Calu3 (cell line): ENCODE results near the gene RTTN. TPM values are rescaled to one million over a fixed set of nuclear protein-coding genes. Genes with fewer than 3 reads are reported as not detected.
"Not testable (repeated sequence)": the region's sequence is repeated elsewhere in the genome, so short reads cannot be mapped to it uniquely, and the experiment has no call there.

ENCODE experiments used
- Bru-seq: library from RNA; stranded (reverse); fragments of 400-500 nt; gene quantifications from one replicate; lab custom pipeline; 2021; lab: Mats Ljungman, UMichigan
- BruChase-seq, 2 experiments: library from RNA; stranded (reverse); fragments of 400-500 nt; gene quantifications; one replicate each; lab custom pipeline; 2021; lab: Mats Ljungman, UMichigan
- BruUV-seq: library from RNA; stranded (reverse); fragments of 400-500 nt; replicated peaks from 2 replicates; lab custom pipeline; 2021; lab: Mats Ljungman, UMichigan
- CTCF ChIA-PET: fragments of 300-600 bp; sonication (Branson Sonifier 250); formaldehyde crosslinking; loops from one replicate; lab custom pipeline; 2022; ENCODE audit warnings: antibody characterized with exemption; lab: Charles Lee
- DNase-seq: peaks from one replicate; pipeline ENCODE4 v3.0.0; 2022
- H3K27ac Mint-ChIP-seq: one replicate; pipeline ENCODE4 v1.8.0; 2022; ENCODE audit warnings: mixed read lengths; ENCODE audit not compliant: unreplicated experiment
- H3K27me3 Mint-ChIP-seq: one replicate; pipeline ENCODE4 v1.8.0; 2022; ENCODE audit warnings: mixed read lengths; ENCODE audit not compliant: unreplicated experiment
- H3K36me3 Mint-ChIP-seq: one replicate; pipeline ENCODE4 v1.8.0; 2022; ENCODE audit warnings: mild to moderate bottlenecking, moderate library complexity, mixed read lengths; ENCODE audit not compliant: insufficient read depth, unreplicated experiment
- H3K4me1 Mint-ChIP-seq: one replicate; pipeline ENCODE4 v1.8.0; 2022; ENCODE audit warnings: mild to moderate bottlenecking, low read depth, mixed read lengths; ENCODE audit not compliant: unreplicated experiment
- H3K4me3 Mint-ChIP-seq: one replicate; pipeline ENCODE4 v1.8.0; 2022; ENCODE audit warnings: mild to moderate bottlenecking, low read depth, moderate library complexity, mixed read lengths; ENCODE audit not compliant: unreplicated experiment
- H3K9me3 Mint-ChIP-seq: one replicate; pipeline ENCODE4 v1.8.0; 2022; ENCODE audit warnings: low read depth, mixed read lengths; ENCODE audit not compliant: unreplicated experiment
- CTCF ChIP-seq: fragments of 200-600 bp; IDR thresholded peaks from one replicate; pipeline ENCODE4 v1.8.0; 2022; ENCODE audit warnings: antibody characterized with exemption; ENCODE audit not compliant: unreplicated experiment
- intact Hi-C: fragments of 100-400 bp; cut with micrococcal nuclease; formaldehyde crosslinking; loops from one replicate; pipeline ENCODE4 v1.10.0; 2022; ENCODE audit not compliant: unreplicated experiment
- long read RNA-seq: library from polyadenylated mRNA; stranded (forward); transcript quantifications from one replicate; pipeline ENCODE4 v2.0.0, GENCODE V29; 2022
- total RNA-seq: library from RNA; stranded (reverse); gene quantifications from 2 replicates; pipeline ENCODE4 v1.2.3, GENCODE V29; 2022

The RTTN gene, protein sequence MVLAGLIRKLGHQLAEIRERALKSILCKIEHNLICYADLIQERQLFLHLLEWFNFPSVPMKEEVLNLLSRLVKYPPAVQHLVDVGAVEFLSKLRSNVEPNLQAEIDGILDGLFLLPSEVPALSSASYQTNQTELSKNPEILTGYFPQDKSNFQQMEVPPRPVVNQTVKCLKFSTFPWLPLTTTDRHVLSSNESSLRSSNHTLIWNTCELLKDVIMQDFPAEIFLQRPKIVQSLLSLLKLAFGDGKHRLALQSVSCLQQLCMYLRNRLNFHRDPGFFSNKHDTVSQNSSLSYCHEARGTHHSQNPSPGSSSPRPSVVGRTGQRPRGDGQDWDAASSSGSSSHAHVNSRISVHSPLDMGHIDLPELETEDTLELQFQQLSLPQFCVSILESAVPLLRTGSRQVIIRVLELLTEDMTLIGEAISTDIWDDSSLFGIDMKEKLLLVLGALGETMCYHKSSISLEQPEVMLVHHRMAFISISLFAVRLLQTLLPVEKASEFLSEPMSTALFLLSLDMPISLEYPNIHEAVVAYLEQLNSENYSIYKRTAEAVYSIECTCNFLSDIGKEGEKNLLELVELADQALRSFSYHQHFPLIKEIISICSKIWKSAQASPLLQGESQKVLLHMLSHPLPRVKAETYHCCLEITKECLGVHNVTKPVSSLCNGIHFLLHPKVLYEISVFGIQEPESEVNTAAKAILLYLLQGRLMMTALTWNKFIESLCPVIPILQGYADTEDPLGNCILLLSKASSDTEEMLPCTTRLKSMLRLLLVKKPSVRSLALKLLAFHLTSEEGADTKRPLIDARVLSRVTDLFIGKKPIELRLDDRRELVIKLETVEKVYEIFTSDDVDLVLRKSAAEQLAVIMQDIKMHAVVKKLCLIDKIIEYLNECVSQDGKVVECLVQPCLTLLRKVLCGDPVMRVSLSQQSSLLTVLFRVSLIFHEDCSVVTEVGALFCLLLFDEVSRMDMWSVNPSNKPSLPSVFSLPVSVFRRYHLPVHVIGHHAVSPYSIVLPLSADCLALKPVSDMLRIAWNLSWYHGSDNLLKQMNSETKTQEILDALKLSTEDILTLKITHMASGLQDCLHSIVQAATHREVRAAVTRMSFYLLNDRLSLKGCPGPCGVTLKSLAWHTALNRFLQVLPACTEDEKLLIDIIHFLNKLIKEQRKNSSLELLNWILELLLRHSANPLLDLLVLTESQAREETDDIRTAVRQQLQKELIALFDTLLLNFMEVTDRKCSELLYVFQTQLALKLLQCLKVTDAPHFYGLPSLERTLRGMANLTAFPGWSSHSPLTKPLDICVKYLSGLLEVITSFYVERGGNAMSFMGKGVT (N-terminal part only)
- total RNA-seq (20.4 and 22.7 TPM in 2 replicates), Bru-seq, nascent RNA (percentile 78 among the genes with signal in this experiment), BruChase-seq, experiment 1, labeled RNA remaining after a 6-hour chase (percentile 59 among the genes with signal in this experiment), BruChase-seq, experiment 2, labeled RNA remaining after a 2-hour chase (percentile 69 among the genes with signal in this experiment)
- long read RNA-seq, full-length matches to known transcripts, result 2 of 8 reads
- long read RNA-seq, partial matches to known transcripts, result 6 of 8 reads
- long read RNA-seq, other reads (novel, unspliced or antisense), result 0 of 8 reads

DNA sequence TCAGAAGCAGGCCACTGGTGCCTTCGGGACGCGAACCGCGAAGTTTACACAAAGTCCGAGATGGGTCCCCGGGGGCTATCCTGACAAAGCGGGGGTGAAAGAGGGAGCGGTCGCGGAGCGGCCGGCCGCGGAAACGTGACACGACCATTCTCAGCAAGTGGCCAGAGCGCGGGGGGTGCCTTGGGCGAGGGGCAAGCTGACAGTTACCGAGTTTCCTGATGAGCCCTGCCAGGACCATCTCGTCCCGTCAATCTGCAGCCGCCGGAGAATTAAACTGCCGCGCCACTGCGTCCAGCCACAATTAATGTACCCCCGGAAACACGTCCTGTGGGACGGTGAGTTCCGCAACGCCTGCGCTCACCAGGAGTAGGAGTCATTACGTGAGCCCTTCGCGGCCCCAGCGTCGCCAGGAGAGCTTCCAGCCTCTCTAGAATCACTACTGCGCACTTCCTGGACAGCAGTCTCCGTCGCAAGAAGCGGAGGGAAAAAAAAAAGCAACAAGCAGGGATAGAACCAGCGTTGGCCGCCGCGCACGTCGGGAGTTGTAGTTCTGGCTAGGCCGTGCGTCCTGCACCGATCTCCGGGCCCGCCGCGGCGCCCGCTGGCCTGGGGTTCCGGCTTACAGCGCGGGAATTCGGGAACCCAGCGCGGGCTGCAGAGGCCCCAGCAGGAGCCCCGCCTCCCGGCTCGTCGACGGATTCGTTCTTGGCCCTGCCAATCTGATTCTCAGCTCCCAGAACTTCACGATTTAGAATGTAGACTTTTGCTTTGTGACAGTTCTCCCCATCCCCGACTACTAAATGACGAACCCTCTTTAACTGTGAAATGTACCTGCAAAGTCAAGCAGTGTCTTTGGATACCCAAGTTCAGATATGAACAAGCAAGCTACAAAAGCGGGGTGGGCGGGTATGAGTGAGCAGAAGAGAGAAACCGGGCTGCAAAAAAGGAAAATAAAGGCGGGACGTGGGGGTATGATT, at the start of gene RTTN:
RTTN (minus strand) TSS at position 267 of the 977 bp plus-strand sequence; CDS start at position 238, 29 bp downstream.
- H3K4me1 Mint-ChIP-seq, result peaks cover 18% of the 10 kb centered on the region
- peak; percentile 96 for DNase-seq
- no peaks in the 10 kb centered on the region for H3K9me3 Mint-ChIP-seq
- no peak for TF ChIP-seq CTCF
- no peaks in the 10 kb centered on the region for H3K27me3 Mint-ChIP-seq
- intact Hi-C loops, result loop anchor here (2.0 kb wide), 1 partner anchor 87 kb away; no protein-coding TSS in a partner anchor
- H3K27ac Mint-ChIP-seq, result peak within 1 kb of the TSS; percentile 95
- peak within 1 kb of the TSS; percentile 96 for H3K4me3 Mint-ChIP-seq
- CTCF ChIA-PET, result interaction anchor here (0.7 to 2.1 kb wide), 2 partner anchors 10 to 251 kb away, joined by 3 to 10 read pairs; no protein-coding TSS in a partner anchor
- H3K36me3 Mint-ChIP-seq, result peaks cover 21% of the 10 kb centered on the region
- no TSS peak for BruUV-seq

GRCh38 chr18:70250781-70251180, 45.3 kb upstream of the RTTN start:
- intact Hi-C loops, result no loop called here
- H3K36me3 Mint-ChIP-seq, result no peaks in the 10 kb centered on the region
- no peak overlapping the region for H3K4me3 Mint-ChIP-seq
- no peaks in the 10 kb centered on the region for H3K4me1 Mint-ChIP-seq
- H3K27me3 Mint-ChIP-seq, result no peaks in the 10 kb centered on the region
- BruUV-seq, result no TSS peak
- H3K27ac Mint-ChIP-seq, result no peak overlapping the region
- CTCF ChIA-PET, result no interaction called here
- no peak for DNase-seq
- TF ChIP-seq CTCF, result no peak
- no peaks in the 10 kb centered on the region for H3K9me3 Mint-ChIP-seq

DNA sequence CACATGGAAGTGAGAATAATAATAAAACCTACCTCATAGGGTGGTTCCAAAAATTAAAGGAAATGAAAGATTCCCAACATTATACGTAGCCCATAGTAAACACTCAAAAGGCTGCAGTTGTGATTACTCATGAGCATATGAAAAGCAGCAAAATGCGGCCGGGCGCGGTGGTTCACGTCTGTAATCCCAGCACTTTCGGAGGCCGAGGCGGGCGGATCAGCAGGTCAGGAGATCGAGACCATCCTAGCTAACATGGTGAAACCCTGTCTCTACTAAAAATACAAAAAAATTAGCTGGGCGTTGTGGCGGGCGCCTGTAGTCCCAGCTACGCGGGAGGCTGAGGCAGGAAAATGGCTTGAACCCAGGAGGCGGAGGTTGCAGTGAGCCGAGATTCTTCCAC, 44.4 kb upstream of the RTTN start:
- DNase-seq, intact Hi-C loops, H3K27me3 Mint-ChIP-seq, H3K27ac Mint-ChIP-seq, H3K4me3 Mint-ChIP-seq, H3K4me1 Mint-ChIP-seq, BruUV-seq, H3K9me3 Mint-ChIP-seq, H3K36me3 Mint-ChIP-seq: not testable (repeated sequence)
- CTCF ChIA-PET, result interaction anchor here (0.5 kb wide), 1 partner anchor 10 kb away, joined by 3 read pairs; no protein-coding TSS in a partner anchor
